GM10847 (cell line): ENCODE data around the gene C19orf73.

Source experiments
- POLR2A ChIP-seq: IDR thresholded peaks from 2 replicates; pipeline ENCODE4 v1.6.1; 2011; ENCODE audit not compliant: insufficient read length; ENCODE audit errors: extremely low read depth

The C19orf73 gene

GRCh38 chr19:49118565-49119410, at the start of gene C19orf73:
C19orf73 (minus strand) TSS chr19:49119143; CDS start chr19:49119022, 121 bp downstream.
- peak; percentile 14 for TF ChIP-seq POLR2A

- TF ChIP-seq POLR2A = no peak
Observed at GRCh38 chr19:49168421-49168820, 49.5 kb upstream of the C19orf73 start.

- no peak for TF ChIP-seq POLR2A
Observed at GRCh38 chr19:49167857-49168409, 49.0 kb upstream of the C19orf73 start.

- no peak for TF ChIP-seq POLR2A
Observed at GRCh38 chr19:49165865-49166301, 46.9 kb upstream of the C19orf73 start.

GRCh38 chr19:49165111-49165750, 46.3 kb upstream of the C19orf73 start:
- TF ChIP-seq POLR2A = no peak

- no peak for TF ChIP-seq POLR2A
Observed at GRCh38 chr19:49161987-49162386, 43.0 kb upstream of the C19orf73 start.

GRCh38 chr19:49160450-49161189, 41.7 kb upstream of the C19orf73 start:
- TF ChIP-seq POLR2A = no peak

- no peak for TF ChIP-seq POLR2A
Observed at GRCh38 chr19:49157445-49158224, 38.7 kb upstream of the C19orf73 start, which contains the start of gene TRPM4. TRPM4 (plus strand) TSS chr19:49157792; CDS start chr19:49157867, 75 bp downstream.

GRCh38 chr19:49155820-49156346, 36.9 kb upstream of the C19orf73 start:
- TF ChIP-seq POLR2A = no peak

- TF ChIP-seq POLR2A = no peak
Observed at GRCh38 chr19:49155005-49155819, 36.3 kb upstream of the C19orf73 start, which contains the start of gene HRC. HRC (minus strand) TSS chr19:49155396; CDS start chr19:49155237, 159 bp downstream.

GRCh38 chr19:49154279-49154678, 35.3 kb upstream of the C19orf73 start:
- no peak for TF ChIP-seq POLR2A

GRCh38 chr19:49153167-49153809, 34.3 kb upstream of the C19orf73 start:
- no peak for TF ChIP-seq POLR2A

GRCh38 chr19:49152119-49152550, 33.2 kb upstream of the C19orf73 start:
- no peak for TF ChIP-seq POLR2A
